ENCODE measurements around the gene CCDC138. TPM values are rescaled to one million over a fixed set of nuclear protein-coding genes. Genes with fewer than 3 reads are reported as not detected.
"Not testable (repeated sequence)": the region's sequence is repeated elsewhere in the genome, so short reads cannot be mapped to it uniquely, and the experiment has no call there.

Gene CCDC138, protein sequence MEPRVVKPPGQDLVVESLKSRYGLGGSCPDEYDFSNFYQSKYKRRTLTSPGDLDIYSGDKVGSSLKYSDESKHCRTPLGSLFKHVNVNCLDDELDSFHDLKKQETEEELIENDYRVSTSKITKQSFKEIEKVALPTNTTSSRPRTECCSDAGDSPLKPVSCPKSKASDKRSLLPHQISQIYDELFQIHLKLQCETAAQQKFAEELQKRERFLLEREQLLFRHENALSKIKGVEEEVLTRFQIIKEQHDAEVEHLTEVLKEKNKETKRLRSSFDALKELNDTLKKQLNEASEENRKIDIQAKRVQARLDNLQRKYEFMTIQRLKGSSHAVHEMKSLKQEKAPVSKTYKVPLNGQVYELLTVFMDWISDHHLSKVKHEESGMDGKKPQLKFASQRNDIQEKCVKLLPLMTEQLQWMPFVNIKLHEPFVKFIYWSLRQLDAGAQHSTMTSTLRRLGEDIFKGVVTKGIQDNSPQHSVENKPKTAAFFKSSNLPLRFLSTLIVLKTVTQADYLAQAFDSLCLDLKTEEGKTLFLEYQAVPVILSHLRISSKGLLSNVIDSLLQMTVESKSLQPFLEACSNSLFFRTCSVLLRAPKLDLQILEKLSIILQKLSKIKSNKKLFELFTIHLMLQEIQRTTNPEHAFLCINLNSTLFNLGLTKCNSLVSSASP
- total RNA-seq: 10 to 100 TPM in 1 of 2 donors, 1 to 10 TPM in 1; 6.5 to 16.0 TPM

DNA sequence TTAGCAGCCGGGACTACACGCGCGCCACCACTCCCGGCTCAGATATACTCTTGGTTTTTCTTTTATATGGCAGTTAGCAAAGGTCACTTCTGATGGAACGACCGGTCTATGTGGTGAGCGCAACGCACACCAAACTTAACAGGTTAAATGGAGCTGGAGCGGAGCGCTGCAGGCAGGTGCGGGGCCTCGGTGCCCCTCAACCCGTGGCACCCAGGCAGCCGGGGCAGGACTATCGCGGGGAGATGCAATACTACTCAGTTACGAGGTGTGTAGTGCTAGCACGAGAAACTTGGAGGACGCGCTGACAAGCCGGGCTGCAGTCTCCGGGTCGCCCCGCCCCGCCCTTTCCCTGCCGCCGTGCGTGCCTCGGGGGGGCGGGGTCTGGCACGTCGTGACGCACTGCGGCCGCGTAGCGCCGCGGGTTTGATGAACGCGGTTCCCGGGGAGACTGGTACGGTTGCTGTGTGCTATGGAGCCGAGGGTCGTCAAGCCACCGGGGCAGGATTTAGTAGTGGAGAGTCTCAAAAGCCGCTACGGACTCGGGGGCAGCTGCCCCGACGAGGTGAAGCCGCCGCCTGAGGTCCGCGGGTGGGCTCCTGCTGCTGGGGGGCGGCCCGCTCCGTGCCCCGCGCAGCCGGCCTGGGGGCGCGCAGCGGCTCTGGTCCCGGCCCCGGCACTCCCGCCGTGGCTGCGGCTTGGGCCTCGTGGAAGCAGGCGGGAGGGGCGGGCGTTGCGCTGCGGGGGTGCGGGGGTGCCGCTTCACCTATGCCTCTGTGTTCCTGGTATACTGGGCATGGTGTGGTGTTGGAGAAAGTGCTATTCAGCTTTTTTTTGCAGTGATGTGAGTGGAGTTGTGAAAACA is at the start of gene CCDC138:
Gene CCDC138, plus strand, starts transcription at position 418 of the 862 bp plus-strand sequence. Its CDS starts 52 bp downstream, at position 470.
- ATAC-seq: peak; percentile 97
- peak; percentile 86 to 95 for DNase-seq (ENCODE audit: low spot score in 2 of 2)
- Mint-ChIP-seq H3K27ac (peak within 1 kb of the TSS; percentile 80 to 97), H3K36me3 (peaks cover 6 to 12% of the 10 kb centered on the region in 2 donors), H3K9me3 (no peaks in the 10 kb centered on the region)

DNA sequence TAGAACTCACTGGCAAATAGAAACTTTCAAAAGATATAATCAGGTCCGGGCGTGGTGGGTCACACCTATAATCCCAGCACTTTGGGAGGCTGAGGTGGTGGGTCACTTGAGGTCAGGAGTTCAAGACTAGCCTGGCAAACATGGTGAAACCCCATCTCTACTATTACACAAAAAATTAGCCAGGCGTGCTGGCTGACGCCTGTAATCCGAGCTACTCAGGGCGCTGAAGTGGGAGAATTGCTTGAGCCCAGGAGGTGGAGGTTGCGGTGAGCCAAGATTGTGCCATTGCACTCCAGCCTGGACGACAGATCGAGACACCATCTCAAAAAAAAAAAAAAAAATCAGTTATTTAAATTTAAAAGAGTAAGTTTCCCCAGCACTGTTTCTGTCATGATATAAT is 28.6 kb upstream of the CCDC138 start:
- not testable (repeated sequence) for H3K9me3 Mint-ChIP-seq; DNase-seq (ENCODE audit: low spot score in 2 of 2); H3K27ac Mint-ChIP-seq; ATAC-seq
- H3K36me3 Mint-ChIP-seq: peaks cover 7 to 16% of the 10 kb centered on the region in 2 donors

DNA sequence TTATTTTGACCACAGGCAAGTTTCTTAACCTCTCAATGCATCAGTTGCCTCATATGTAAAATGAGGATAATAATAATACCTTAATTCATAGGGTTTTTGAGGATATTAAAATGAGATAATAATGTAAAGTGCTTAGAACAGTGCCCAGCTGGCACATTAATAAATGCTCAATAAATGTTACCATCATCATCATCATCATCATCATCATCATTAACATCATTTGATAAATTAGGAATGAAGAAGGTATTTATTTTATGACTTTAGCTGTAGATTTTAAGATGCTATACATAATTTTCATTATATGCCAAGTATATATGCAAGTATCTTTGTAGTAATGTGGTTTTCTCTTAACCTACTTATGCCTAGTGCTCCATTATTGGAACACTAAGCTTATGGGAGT is 24.0 kb upstream of the CCDC138 start:
- H3K36me3 Mint-ChIP-seq: peaks cover 39 to 45% of the 10 kb centered on the region in 2 donors
- DNase-seq (ENCODE audit: low spot score in 2 of 2); ATAC-seq; H3K27ac Mint-ChIP-seq; H3K9me3 Mint-ChIP-seq: not testable (repeated sequence)

GRCh38 chr2:108766671-108767070 is 19.9 kb upstream of the CCDC138 start:
- Mint-ChIP-seq H3K36me3 (peaks cover 45 to 48% of the 10 kb centered on the region in 2 donors), H3K27ac (peak overlapping the region in 1 of 2 donors; percentile 73)
- H3K9me3 Mint-ChIP-seq; ATAC-seq; DNase-seq (ENCODE audit: low spot score in 2 of 2): not testable (repeated sequence)

- not testable (repeated sequence) for ATAC-seq; H3K9me3 Mint-ChIP-seq; DNase-seq (ENCODE audit: low spot score in 2 of 2)
- Mint-ChIP-seq H3K27ac (peak overlapping the region in 1 of 2 donors; percentile 39), H3K36me3 (peaks cover 53 to 55% of the 10 kb centered on the region in 2 donors)
These were observed 18.7 kb upstream of the CCDC138 start for GRCh38 chr2:108767859-108768258.

- Mint-ChIP-seq H3K9me3 (no peaks in the 10 kb centered on the region), H3K36me3 (peaks cover 8 to 19% of the 10 kb centered on the region in 2 donors), H3K27ac (peak overlapping the region in 1 of 2 donors; percentile 56)
- ATAC-seq: no peak
- no peak for DNase-seq (ENCODE audit: low spot score in 2 of 2)
These were observed 10.1 kb upstream of the CCDC138 start for GRCh38 chr2:108776475-108776874.

GRCh38 chr2:108778857-108779256 is 7.7 kb upstream of the CCDC138 start:
- peaks cover 0 to 12% of the 10 kb centered on the region in 2 donors for H3K36me3 Mint-ChIP-seq
- peak overlapping the region; percentile 58 to 68 for H3K27ac Mint-ChIP-seq
- H3K9me3 Mint-ChIP-seq: no peaks in the 10 kb centered on the region
- DNase-seq (ENCODE audit: low spot score in 2 of 2): no peak
- no peak for ATAC-seq

DNA sequence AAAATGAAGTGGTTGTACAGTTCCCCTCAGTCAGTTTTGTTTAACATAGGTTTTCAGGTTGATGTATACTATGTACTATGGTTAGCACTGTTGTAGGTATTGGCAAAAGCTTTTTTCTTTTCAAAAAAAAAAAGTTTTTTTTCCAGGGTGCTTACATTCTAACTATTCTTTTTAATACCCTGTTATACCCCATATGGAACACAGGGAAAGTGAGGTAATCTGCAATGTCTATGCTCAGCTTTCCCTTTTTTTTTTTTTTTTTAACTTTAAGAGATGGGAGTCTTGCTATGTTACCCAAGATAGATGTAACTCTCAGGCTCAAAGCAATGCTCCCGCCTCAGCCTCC is 590 bp upstream of the CCDC138 start:
- Mint-ChIP-seq H3K36me3 (peaks cover 6 to 12% of the 10 kb centered on the region in 2 donors), H3K27ac (peak overlapping the region; percentile 80 to 97), H3K9me3 (no peaks in the 10 kb centered on the region)
- DNase-seq (ENCODE audit: low spot score in 2 of 2) (no peak), ATAC-seq (peak in 1 of 2 donors; percentile 2)

DNA sequence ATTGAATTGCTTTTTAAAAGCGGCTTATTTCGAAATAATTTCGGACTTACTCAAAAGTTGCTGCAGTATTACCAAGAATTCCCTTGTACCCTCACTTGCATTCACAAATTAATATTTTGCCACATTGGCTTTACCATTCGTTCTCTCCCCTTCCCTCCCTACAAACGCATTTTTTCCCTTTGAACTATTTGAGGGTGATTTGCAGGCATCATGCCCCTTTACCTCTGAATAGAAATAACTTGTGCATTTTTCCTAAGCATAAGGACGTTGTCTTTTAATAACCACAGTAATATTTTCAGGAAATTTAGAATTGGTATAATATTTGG is 608 bp downstream of the CCDC138 start:
- H3K9me3 Mint-ChIP-seq: no peaks in the 10 kb centered on the region
- ATAC-seq: no peak
- peak overlapping the region; percentile 65 to 80 for H3K27ac Mint-ChIP-seq
- no peak for DNase-seq (ENCODE audit: low spot score in 2 of 2)
- H3K36me3 Mint-ChIP-seq: peaks cover 6 to 7% of the 10 kb centered on the region in 2 donors

DNA sequence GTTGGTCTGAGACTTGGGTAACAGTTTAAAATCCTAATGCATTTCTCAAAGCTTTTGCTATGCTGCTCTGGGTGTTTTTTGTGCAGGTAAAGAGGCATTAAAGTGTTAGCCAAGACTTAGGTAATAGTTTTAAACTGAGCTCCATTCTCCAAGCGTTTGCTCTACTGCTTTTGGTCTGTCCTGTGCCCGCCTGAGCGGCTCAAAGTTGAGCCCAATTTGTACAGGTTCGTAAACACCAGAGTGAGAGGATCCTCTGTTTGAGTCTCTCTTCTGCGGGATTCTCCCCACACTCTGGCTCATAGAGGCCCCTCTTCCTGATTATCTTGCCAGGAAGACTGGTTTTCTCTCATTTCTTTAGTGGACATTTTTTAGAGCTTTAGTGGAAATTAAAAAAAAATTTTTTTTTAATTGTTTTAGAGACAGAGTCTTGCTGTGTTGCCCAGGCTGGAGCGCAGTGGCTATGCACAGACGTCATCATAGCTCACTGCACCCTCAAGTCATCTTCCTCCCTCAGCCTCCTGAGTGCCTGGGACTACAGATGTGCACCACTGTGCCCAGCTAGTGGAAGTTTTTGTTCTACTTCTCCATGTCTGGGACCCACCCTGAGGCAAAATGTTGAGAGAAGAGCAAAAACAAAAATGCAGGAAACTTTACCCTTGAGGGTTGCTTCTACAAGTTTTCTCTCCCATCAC is 16.6 kb downstream of the CCDC138 start:
- Mint-ChIP-seq H3K27ac (peak overlapping the region in 1 of 2 donors; percentile 47), H3K36me3 (peaks cover 11 to 22% of the 10 kb centered on the region in 2 donors), H3K9me3 (no peaks in the 10 kb centered on the region)
- ATAC-seq: no peak
- no peak for DNase-seq (ENCODE audit: low spot score in 2 of 2)

DNA sequence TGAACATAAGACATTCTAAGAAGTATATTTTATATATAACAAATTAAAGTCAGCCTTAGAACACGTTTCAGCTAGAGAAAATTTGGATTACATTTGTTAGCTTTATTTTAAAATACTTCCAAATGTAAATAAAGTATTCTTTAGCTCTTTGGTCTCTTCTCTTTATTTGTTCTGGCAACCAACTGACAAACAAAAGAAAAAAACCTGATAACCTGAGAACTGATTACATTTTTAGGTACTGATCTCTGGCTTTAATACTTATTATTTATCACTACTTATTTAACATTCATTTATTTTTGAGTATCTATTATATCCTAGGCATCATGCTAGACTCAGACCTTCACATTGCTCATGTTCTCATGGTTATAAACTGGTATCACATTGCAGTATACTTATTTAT is 18.5 kb downstream of the CCDC138 start:
- ATAC-seq (no peak), DNase-seq (ENCODE audit: low spot score in 2 of 2) (no peak)
- H3K9me3 Mint-ChIP-seq: peaks cover 12 to 15% of the 10 kb centered on the region in 2 donors
- H3K27ac Mint-ChIP-seq: no peak overlapping the region
- H3K36me3 Mint-ChIP-seq: peaks cover 30 to 40% of the 10 kb centered on the region in 2 donors

GRCh38 chr2:108805782-108806181 is 19.2 kb downstream of the CCDC138 start:
- Mint-ChIP-seq H3K27ac (no peak overlapping the region), H3K36me3 (peaks cover 37 to 47% of the 10 kb centered on the region in 2 donors), H3K9me3 (peaks cover 19 to 21% of the 10 kb centered on the region in 2 donors)
- DNase-seq (ENCODE audit: low spot score in 2 of 2) (no peak), ATAC-seq (no peak)

GRCh38 chr2:108806371-108807113 is 20.0 kb downstream of the CCDC138 start:
- peaks cover 38 to 49% of the 10 kb centered on the region in 2 donors for H3K36me3 Mint-ChIP-seq
- ATAC-seq: no peak
- DNase-seq (ENCODE audit: low spot score in 2 of 2): no peak
- no peak overlapping the region for H3K27ac Mint-ChIP-seq
- H3K9me3 Mint-ChIP-seq: peaks cover 20 to 21% of the 10 kb centered on the region in 2 donors

DNA sequence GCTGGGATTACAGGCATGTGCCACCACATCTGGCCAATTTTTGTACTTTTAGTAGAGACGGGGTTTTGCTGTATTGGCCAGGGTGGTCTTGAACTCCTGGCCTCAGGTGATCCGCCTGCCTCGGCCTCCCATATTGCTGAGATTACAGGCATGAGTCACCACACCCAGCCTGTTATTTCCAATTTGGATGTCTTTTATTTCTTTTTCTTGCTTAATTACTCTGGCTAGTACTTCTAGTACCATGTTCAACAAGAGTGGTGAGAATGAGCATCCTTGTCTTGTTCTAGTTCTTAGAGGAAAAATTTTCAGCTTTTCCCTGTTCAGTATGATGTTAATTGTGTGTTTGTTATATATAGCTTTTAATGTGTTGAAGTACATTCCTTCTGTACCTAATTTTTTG is 23.4 kb downstream of the CCDC138 start:
- peaks cover 20 to 21% of the 10 kb centered on the region in 2 donors for H3K9me3 Mint-ChIP-seq

More for the DNA sequence above, 23.4 kb downstream of the CCDC138 start:
- H3K36me3 Mint-ChIP-seq: peaks cover 44 to 50% of the 10 kb centered on the region in 2 donors
- no peak overlapping the region for H3K27ac Mint-ChIP-seq
- DNase-seq (ENCODE audit: low spot score in 2 of 2) (no peak), ATAC-seq (no peak)

Data from activated naive CD4-positive, alpha-beta T cell treated with anti-CD3 and anti-CD28 coated beads, Interleukin-2, amount 50 U/mL, for 72 hours (primary cell).